Measurements from ENCODE around the gene ARPC1A. TPM values are rescaled to one million over a fixed set of nuclear protein-coding genes. Genes with fewer than 3 reads are reported as not detected.
"Not testable (repeated sequence)": the region's sequence is repeated elsewhere in the genome, so short reads cannot be mapped to it uniquely, and the experiment has no call there.

ARPC1A gene
- total RNA-seq, 1 donor from 2014 or later = 109 TPM

- H3K4me1 ChIP-seq = peaks cover 43% of the 10 kb centered on the region
- no peak overlapping the region for H3K4me3 ChIP-seq
- DNase-seq (no peak), ATAC-seq (no peak)
- intact Hi-C loops (cut with DNase I) = no loop called here
- H3K36me3 ChIP-seq = peaks cover 65% of the 10 kb centered on the region
- H3K9me3 ChIP-seq = no peaks in the 10 kb centered on the region
- TF ChIP-seq, protein P1, sequence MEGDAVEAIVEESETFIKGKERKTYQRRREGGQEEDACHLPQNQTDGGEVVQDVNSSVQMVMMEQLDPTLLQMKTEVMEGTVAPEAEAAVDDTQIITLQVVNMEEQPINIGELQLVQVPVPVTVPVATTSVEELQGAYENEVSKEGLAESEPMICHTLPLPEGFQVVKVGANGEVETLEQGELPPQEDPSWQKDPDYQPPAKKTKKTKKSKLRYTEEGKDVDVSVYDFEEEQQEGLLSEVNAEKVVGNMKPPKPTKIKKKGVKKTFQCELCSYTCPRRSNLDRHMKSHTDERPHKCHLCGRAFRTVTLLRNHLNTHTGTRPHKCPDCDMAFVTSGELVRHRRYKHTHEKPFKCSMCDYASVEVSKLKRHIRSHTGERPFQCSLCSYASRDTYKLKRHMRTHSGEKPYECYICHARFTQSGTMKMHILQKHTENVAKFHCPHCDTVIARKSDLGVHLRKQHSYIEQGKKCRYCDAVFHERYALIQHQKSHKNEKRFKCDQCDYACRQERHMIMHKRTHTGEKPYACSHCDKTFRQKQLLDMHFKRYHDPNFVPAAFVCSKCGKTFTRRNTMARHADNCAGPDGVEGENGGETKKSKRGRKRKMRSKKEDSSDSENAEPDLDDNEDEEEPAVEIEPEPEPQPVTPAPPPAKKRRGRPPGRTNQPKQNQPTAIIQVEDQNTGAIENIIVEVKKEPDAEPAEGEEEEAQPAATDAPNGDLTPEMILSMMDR (IDR thresholded peaks at IDR 0.05) = no peak
- H3K27ac ChIP-seq = no peak overlapping the region
- H3K27me3 ChIP-seq (ENCODE audit: low read depth) = no peaks in the 10 kb centered on the region
These were observed 58.8 kb downstream of the ARPC1A start for GRCh38 chr7:99384523-99384922.

DNA sequence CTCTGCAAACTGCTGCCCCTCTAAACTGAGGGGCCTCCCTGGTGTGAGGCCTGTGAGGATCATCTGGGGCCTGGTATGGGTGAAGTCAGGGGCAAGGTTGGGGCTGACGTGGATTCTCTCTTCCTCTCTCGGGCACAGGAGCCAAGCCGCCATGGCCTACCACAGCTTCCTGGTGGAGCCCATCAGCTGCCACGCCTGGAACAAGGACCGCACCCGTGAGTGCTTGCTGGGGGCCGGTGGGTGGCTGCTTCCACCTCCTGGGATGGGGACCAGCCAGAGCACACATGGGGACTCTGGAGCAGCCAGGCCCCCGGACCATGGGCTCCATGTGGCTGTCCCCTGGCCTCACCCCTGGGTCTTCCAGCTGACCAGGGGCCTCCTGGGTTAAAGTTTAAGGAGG lies 59.9 kb downstream of the ARPC1A start:
- peaks cover 32% of the 10 kb centered on the region for H3K4me1 ChIP-seq
- no peak for ATAC-seq
- H3K9me3 ChIP-seq = no peaks in the 10 kb centered on the region
- TF ChIP-seq, protein P1 (IDR thresholded peaks at IDR 0.05) = no peak
- DNase-seq = no peak
- H3K27ac ChIP-seq = peak overlapping the region; percentile 24
- H3K36me3 ChIP-seq = peaks cover 75% of the 10 kb centered on the region
- H3K27me3 ChIP-seq (ENCODE audit: low read depth) = no peaks in the 10 kb centered on the region
- no peak overlapping the region for H3K4me3 ChIP-seq
- intact Hi-C loops (cut with DNase I) = no loop called here

DNA sequence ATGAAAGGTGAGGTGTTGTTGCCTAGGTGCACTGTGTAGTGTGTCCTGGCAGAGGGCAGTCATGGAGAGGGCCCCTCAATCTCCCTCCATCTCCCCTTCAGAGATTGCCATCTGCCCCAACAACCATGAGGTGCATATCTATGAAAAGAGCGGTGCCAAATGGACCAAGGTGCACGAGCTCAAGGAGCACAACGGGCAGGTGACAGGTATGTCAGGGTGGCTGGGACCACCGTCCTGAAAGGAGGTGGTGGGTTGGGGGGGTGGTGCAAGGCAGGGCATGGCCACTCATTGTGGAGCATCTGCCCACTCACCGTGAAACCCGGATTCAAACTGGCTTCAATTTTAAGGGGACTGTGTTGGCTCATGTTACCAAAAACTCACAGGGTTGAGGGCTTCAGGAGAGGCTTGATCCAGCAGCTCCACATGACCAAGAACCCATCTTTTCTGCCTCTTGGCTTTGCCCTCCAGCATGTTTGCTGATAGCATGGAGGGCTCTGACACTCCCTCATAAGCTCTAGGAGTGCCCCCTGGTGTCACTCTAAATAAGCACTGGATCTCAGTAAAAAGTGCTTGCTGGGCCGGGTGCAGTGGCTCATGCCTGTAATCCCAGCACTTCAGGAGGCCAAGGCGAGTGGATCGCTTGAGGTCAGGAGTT lies 61.0 kb downstream of the ARPC1A start:
- no peak overlapping the region for H3K4me3 ChIP-seq
- DNase-seq (no peak), ATAC-seq (peak; percentile 40 to 50)
- H3K36me3 ChIP-seq = peaks cover 80% of the 10 kb centered on the region
- H3K9me3 ChIP-seq = no peaks in the 10 kb centered on the region
- H3K4me1 ChIP-seq = peaks cover 21% of the 10 kb centered on the region
- TF ChIP-seq, protein P1 (IDR thresholded peaks at IDR 0.05) = peak; percentile 30
- intact Hi-C loops (cut with DNase I) = no loop called here
- H3K27ac ChIP-seq = no peak overlapping the region
- no peaks in the 10 kb centered on the region for H3K27me3 ChIP-seq (ENCODE audit: low read depth)

GRCh38 chr7:99387239-99387635 lies 61.5 kb downstream of the ARPC1A start:
- H3K27me3 ChIP-seq (ENCODE audit: low read depth); H3K9me3 ChIP-seq; DNase-seq; ATAC-seq; H3K4me3 ChIP-seq; H3K27ac ChIP-seq; intact Hi-C loops (cut with DNase I): not testable (repeated sequence)
- peaks cover 22% of the 10 kb centered on the region for H3K4me1 ChIP-seq
- peaks cover 82% of the 10 kb centered on the region for H3K36me3 ChIP-seq

DNA sequence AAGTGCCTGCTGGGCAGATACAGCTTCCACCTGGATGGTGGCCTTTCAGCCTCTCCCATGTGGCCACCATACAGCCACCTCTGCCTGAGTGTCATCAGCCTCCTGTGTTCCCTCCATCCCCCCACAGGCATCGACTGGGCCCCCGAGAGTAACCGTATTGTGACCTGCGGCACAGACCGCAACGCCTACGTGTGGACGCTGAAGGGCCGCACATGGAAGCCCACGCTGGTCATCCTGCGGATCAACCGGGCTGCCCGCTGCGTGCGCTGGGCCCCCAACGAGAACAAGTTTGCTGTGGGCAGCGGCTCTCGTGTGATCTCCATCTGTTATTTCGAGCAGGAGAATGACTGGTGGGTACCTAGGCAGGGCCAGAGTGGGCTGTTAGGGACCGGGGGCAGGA lies 62.2 kb downstream of the ARPC1A start:
- ATAC-seq = no peak
- peaks cover 28% of the 10 kb centered on the region for H3K4me1 ChIP-seq

DNA sequence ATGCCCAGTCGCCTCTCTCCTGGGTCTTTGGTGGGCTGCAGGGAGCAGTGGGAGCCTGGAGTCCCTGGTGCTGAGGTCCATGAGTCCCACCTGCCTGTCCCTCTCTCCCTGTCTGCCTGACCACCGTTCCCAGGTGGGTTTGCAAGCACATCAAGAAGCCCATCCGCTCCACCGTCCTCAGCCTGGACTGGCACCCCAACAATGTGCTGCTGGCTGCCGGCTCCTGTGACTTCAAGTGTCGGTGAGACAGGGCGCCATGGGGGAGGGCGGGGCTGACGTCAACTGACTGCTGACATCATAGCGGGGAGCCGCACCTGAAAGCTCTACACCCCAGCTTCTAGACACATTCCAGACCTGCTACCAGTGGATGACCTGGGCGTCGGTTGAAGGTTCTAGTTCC lies 64.1 kb downstream of the ARPC1A start:
- Histone ChIP-seq H3K4me3 (no peak overlapping the region), H3K9me3 (no peaks in the 10 kb centered on the region), H3K36me3 (peaks cover 84% of the 10 kb centered on the region), H3K27me3 (ENCODE audit: low read depth) (no peaks in the 10 kb centered on the region), H3K27ac (no peak overlapping the region), H3K4me1 (peaks cover 34% of the 10 kb centered on the region)
- DNase-seq (no peak), ATAC-seq (no peak)
- TF ChIP-seq, protein P1 (IDR thresholded peaks at IDR 0.05) = no peak
- intact Hi-C loops (cut with DNase I) = no loop called here

More for the DNA sequence above, 62.2 kb downstream of the ARPC1A start:
- DNase-seq = no peak
- Histone ChIP-seq H3K36me3 (peaks cover 83% of the 10 kb centered on the region), H3K4me3 (no peak overlapping the region), H3K27ac (no peak overlapping the region), H3K9me3 (no peaks in the 10 kb centered on the region), H3K27me3 (ENCODE audit: low read depth) (no peaks in the 10 kb centered on the region)
- TF ChIP-seq, protein P1 (IDR thresholded peaks at IDR 0.05) = no peak
- intact Hi-C loops (cut with DNase I) = no loop called here
